T-cell (primary cell): Measurements from ENCODE around the gene DCP1B. TPM values are rescaled to one million over a fixed set of nuclear protein-coding genes. Genes with fewer than 3 reads are reported as not detected.

ENCODE experiments used
- ATAC-seq, 4 experiments: fragments of 200-7000 bp in 3 of 4; fragments of 150-1000 bp in 1 of 4; cut with Tn5 transposase; replicated peaks in 1 of 4; 1 replicate in 3 of 4; 2 replicates in 1 of 4; pipeline ENCODE4 v1.10.0; 2021; ENCODE audit warnings: moderate library complexity in 3 of 4, mild to moderate bottlenecking in 2 of 4, moderate number of reproducible peaks in 1 of 4
- CTCF ChIA-PET, 2 donors: fragments of 300-600 bp; sonication (Branson Sonifier 250); formaldehyde crosslinking; loops; one replicate each; lab custom pipeline; 2022; ENCODE audit warnings: antibody characterized with exemption in 2 of 2; lab: Charles Lee
- POLR2A ChIA-PET, 2 donors: fragments of 300-600 bp; sonication (Branson Sonifier 250); formaldehyde crosslinking; loops; one replicate each; lab custom pipeline; 2022; ENCODE audit warnings: antibody characterized with exemption in 2 of 2; lab: Charles Lee
- DNase-seq, 35 experiments: peaks; one replicate each; pipeline versions ENCODE4 v3.0.0 to v3.0.0-alpha.2; 2013 to 2023
- H3K27ac ChIP-seq: one replicate; pipeline ENCODE4 v1.5.1; 2013; ENCODE audit warnings: low read length
- H3K27me3 ChIP-seq, 2 experiments: replicated peaks in 1 of 2; 1 replicate in 1 of 2; 2 replicates in 1 of 2; pipeline versions ENCODE4 v1.6.1 to v1.7.0; 2013; ENCODE audit warnings: low read length in 1 of 2, mixed read lengths in 1 of 2; ENCODE audit not compliant: control insufficient read depth in 2 of 2, insufficient read depth in 2 of 2; ENCODE audit errors: extremely low read depth in 1 of 2
- H3K36me3 ChIP-seq, 2 donors: 1 replicate in 1 of 2; 2 replicates in 1 of 2; pipeline versions ENCODE4 v1.6.1 to v1.7.0; 2013; ENCODE audit warnings: low read length in 1 of 2; ENCODE audit not compliant: control insufficient read depth in 2 of 2, insufficient read depth in 1 of 2; ENCODE audit errors: extremely low read depth in 1 of 2
- H3K4me1 ChIP-seq, 2 experiments: 1 replicate in 1 of 2; 2 replicates in 1 of 2; pipeline versions ENCODE4 v1.6.1 to v1.7.0; 2013; ENCODE audit warnings: low read length in 2 of 2, mixed read lengths in 1 of 2; ENCODE audit not compliant: insufficient read depth in 2 of 2, control insufficient read depth in 1 of 2; ENCODE audit errors: extremely low read depth in 1 of 2
- H3K4me3 ChIP-seq, 2 donors: 1 replicate in 1 of 2; 2 replicates in 1 of 2; pipeline versions ENCODE4 v1.5.1 to v1.7.0; 2013; ENCODE audit warnings: mild to moderate bottlenecking in 2 of 2, low read length in 1 of 2, moderate library complexity in 1 of 2; ENCODE audit not compliant: control insufficient read depth in 1 of 2; ENCODE audit errors: extremely low read depth in 1 of 2
- H3K9me3 ChIP-seq: 2 replicates; pipeline ENCODE4 v1.7.0; 2013
- H3K27ac Mint-ChIP-seq, 2 donors: one replicate each; pipeline ENCODE4 v1.8.0; 2020 to 2021; ENCODE audit warnings: mild to moderate bottlenecking in 2 of 2, mixed read lengths in 2 of 2
- H3K27me3 Mint-ChIP-seq, 2 donors: one replicate each; pipeline ENCODE4 v1.8.0; 2021 to 2022; ENCODE audit warnings: mixed read lengths in 2 of 2
- H3K36me3 Mint-ChIP-seq: one replicate; pipeline ENCODE4 v1.8.0; 2021; ENCODE audit warnings: mixed read lengths
- H3K4me1 Mint-ChIP-seq, 3 donors: one replicate each; pipeline ENCODE4 v1.8.0; 2020 to 2022; ENCODE audit warnings: mixed read lengths in 3 of 3, mild to moderate bottlenecking in 1 of 3
- H3K4me3 Mint-ChIP-seq, 3 donors: one replicate each; pipeline ENCODE4 v1.8.0; 2020 to 2022; ENCODE audit warnings: mild to moderate bottlenecking in 3 of 3, mixed read lengths in 3 of 3, moderate library complexity in 3 of 3
- H3K9me3 Mint-ChIP-seq, 3 donors: one replicate each; pipeline ENCODE4 v1.8.0; 2020 to 2022; ENCODE audit warnings: mixed read lengths in 3 of 3
- WGBS: methylation state at CpG from one replicate; pipeline ENCODE4 v1.1.5; 2013; ENCODE audit warnings: missing lambda C conversion rate; ENCODE audit not compliant: insufficient coverage; 5-methylcytosine and 5-hydroxymethylcytosine counted together
- total RNA-seq, 35 experiments: library from RNA in 6 of 35; stranded (reverse) in 6 of 35; fragments of 120-200 nt in 1 of 35; gene quantifications; one replicate each; pipeline versions ENCODE4 v1.2.1 to v1.2.4 and lab custom pipeline; 2013 to 2026

Gene DCP1B
- total RNA-seq, 5 donors from 2014 or later (not counting 1 experiment from before 2014, with no cell fraction given) = 10.5 to 24.2 (median 20.3) TPM

GRCh38 chr12:1926251-1926657 lies 78.0 kb downstream of the DCP1B start:
- peaks cover 4 to 22% of the 10 kb centered on the region in 2 experiments for H3K4me1 ChIP-seq
- POLR2A ChIA-PET = no interaction called here

GRCh38 chr12:1925684-1926006 lies 78.6 kb downstream of the DCP1B start:
- H3K27me3 Mint-ChIP-seq = peaks cover 3 to 4% of the 10 kb centered on the region in 2 donors
- peaks cover 17 to 33% (median 19%) of the 10 kb centered on the region in 3 donors for H3K4me1 Mint-ChIP-seq
- no peak overlapping the region for H3K27ac Mint-ChIP-seq
- Histone ChIP-seq H3K27me3 (peaks cover 0 to 36% of the 10 kb centered on the region in 2 experiments), H3K4me1 (peaks cover 4 to 20% of the 10 kb centered on the region in 2 experiments), H3K27ac (no peak overlapping the region), H3K9me3 (no peaks in the 10 kb centered on the region), H3K36me3 (no peaks in the 10 kb centered on the region), H3K4me3 (no peak overlapping the region)
- no peaks in the 10 kb centered on the region for H3K36me3 Mint-ChIP-seq
- 79% methylated on average over 3 of the region's 3 CpGs for WGBS
- ATAC-seq = no peak
- no peak overlapping the region for H3K4me3 Mint-ChIP-seq
- ChIA-PET CTCF (no interaction called here), POLR2A (no interaction called here)
- no peak for DNase-seq
- no peaks in the 10 kb centered on the region for H3K9me3 Mint-ChIP-seq

More at GRCh38 chr12:1926251-1926657, 78.0 kb downstream of the DCP1B start:
- Histone ChIP-seq H3K27ac (no peak overlapping the region), H3K27me3 (peaks cover 0 to 33% of the 10 kb centered on the region in 2 experiments), H3K9me3 (no peaks in the 10 kb centered on the region), H3K4me3 (no peak overlapping the region), H3K36me3 (no peaks in the 10 kb centered on the region)
- no peak for ATAC-seq
- H3K4me3 Mint-ChIP-seq = no peak overlapping the region
- 90% methylated on average over 6 of the region's 7 CpGs for WGBS
- peaks cover 1 to 4% of the 10 kb centered on the region in 2 donors for H3K27me3 Mint-ChIP-seq
- peak in 1 of 35 experiments; percentile 5 for DNase-seq
- no peak overlapping the region for H3K27ac Mint-ChIP-seq
- no peaks in the 10 kb centered on the region for H3K36me3 Mint-ChIP-seq
- no peaks in the 10 kb centered on the region for H3K9me3 Mint-ChIP-seq
- peaks cover 17 to 29% (median 19%) of the 10 kb centered on the region in 3 donors for H3K4me1 Mint-ChIP-seq
- CTCF ChIA-PET = no interaction called here

- H3K27ac ChIP-seq = no peak overlapping the region
- no peak overlapping the region for H3K4me3 Mint-ChIP-seq
Observed at GRCh38 chr12:1924996-1925683, 79.1 kb downstream of the DCP1B start.

GRCh38 chr12:1922985-1923384 lies 81.3 kb downstream of the DCP1B start:
- Mint-ChIP-seq H3K36me3 (no peaks in the 10 kb centered on the region), H3K27ac (no peak overlapping the region), H3K9me3 (no peaks in the 10 kb centered on the region), H3K4me3 (no peak overlapping the region), H3K27me3 (peaks cover 3 to 4% of the 10 kb centered on the region in 2 donors), H3K4me1 (peaks cover 9 to 22% (median 12%) of the 10 kb centered on the region in 3 donors)
- ChIA-PET POLR2A (no interaction called here), CTCF (no interaction called here)
- H3K36me3 ChIP-seq = no peaks in the 10 kb centered on the region
- H3K4me3 ChIP-seq = no peak overlapping the region
- peaks cover 0 to 39% of the 10 kb centered on the region in 2 experiments for H3K27me3 ChIP-seq
- ATAC-seq (no peak), DNase-seq (peak in 1 of 35 experiments; percentile 15)
- peaks cover 4 to 13% of the 10 kb centered on the region in 2 experiments for H3K4me1 ChIP-seq
- 91% methylated on average over 10 of the region's 12 CpGs for WGBS
- H3K9me3 ChIP-seq = no peaks in the 10 kb centered on the region
- H3K27ac ChIP-seq = no peak overlapping the region

More at GRCh38 chr12:1924996-1925683, 79.1 kb downstream of the DCP1B start:
- ChIA-PET POLR2A (interaction anchor here in 1 of 2 donors (0.7 kb wide), 1 partner anchor 59 kb away, joined by 3 read pairs; no protein-coding TSS in a partner anchor), CTCF (interaction anchor here in 1 of 2 donors (0.7 kb wide), 1 partner anchor 134 kb away, joined by 7 read pairs; no protein-coding TSS in a partner anchor)
- no peaks in the 10 kb centered on the region for H3K36me3 ChIP-seq
- no peaks in the 10 kb centered on the region for H3K36me3 Mint-ChIP-seq
- peaks cover 0 to 36% of the 10 kb centered on the region in 2 experiments for H3K27me3 ChIP-seq
- 51% methylated on average over 5 of the region's 7 CpGs for WGBS
- H3K9me3 Mint-ChIP-seq = no peaks in the 10 kb centered on the region
- peaks cover 16 to 31% (median 16%) of the 10 kb centered on the region in 3 donors for H3K4me1 Mint-ChIP-seq
- H3K4me1 ChIP-seq = peaks cover 4 to 16% of the 10 kb centered on the region in 2 experiments
- H3K27me3 Mint-ChIP-seq = peaks cover 3 to 4% of the 10 kb centered on the region in 2 donors
- H3K27ac Mint-ChIP-seq = no peak overlapping the region
- ATAC-seq (no peak), DNase-seq (peak in 1 of 35 experiments; percentile 16)
- no peak overlapping the region for H3K4me3 ChIP-seq
- no peaks in the 10 kb centered on the region for H3K9me3 ChIP-seq

GRCh38 chr12:1922075-1922709 lies 82.1 kb downstream of the DCP1B start:
- peak overlapping the region in 1 of 2 donors; percentile 4 for H3K4me3 ChIP-seq
- H3K27me3 ChIP-seq = peaks cover 0 to 40% of the 10 kb centered on the region in 2 experiments
- no peak overlapping the region for H3K27ac ChIP-seq
- Mint-ChIP-seq H3K4me3 (no peak overlapping the region), H3K9me3 (no peaks in the 10 kb centered on the region), H3K27me3 (peaks cover 3 to 4% of the 10 kb centered on the region in 2 donors), H3K4me1 (peaks cover 9 to 27% (median 18%) of the 10 kb centered on the region in 3 donors), H3K27ac (no peak overlapping the region), H3K36me3 (no peaks in the 10 kb centered on the region)
- ChIA-PET POLR2A (interaction anchor here in 1 of 2 donors (0.7 kb wide), 1 partner anchor 11 kb away, joined by 3 read pairs; no protein-coding TSS in a partner anchor), CTCF (interaction anchor here in 1 of 2 donors (0.8 to 1.0 kb wide), 2 partner anchors 18 to 804 kb away, joined by 3 to 4 read pairs; no protein-coding TSS in a partner anchor)
- DNase-seq (peak in 1 of 35 experiments; percentile 21), ATAC-seq (no peak)
- H3K9me3 ChIP-seq = no peaks in the 10 kb centered on the region
- 16% methylated on average over 26 of the region's 40 CpGs for WGBS
- H3K4me1 ChIP-seq = peaks cover 5 to 17% of the 10 kb centered on the region in 2 experiments
- H3K36me3 ChIP-seq = no peaks in the 10 kb centered on the region

GRCh38 chr12:1920971-1921370 lies 83.3 kb downstream of the DCP1B start:
- H3K36me3 Mint-ChIP-seq = no peaks in the 10 kb centered on the region
- no peak overlapping the region for H3K27ac Mint-ChIP-seq
- Histone ChIP-seq H3K27ac (no peak overlapping the region), H3K27me3 (peaks cover 0 to 47% of the 10 kb centered on the region in 2 experiments), H3K36me3 (no peaks in the 10 kb centered on the region), H3K4me1 (peaks cover 13 to 29% of the 10 kb centered on the region in 2 experiments), H3K4me3 (peak overlapping the region in 1 of 2 donors; percentile 3), H3K9me3 (no peaks in the 10 kb centered on the region)
- WGBS = 56% methylated on average over 8 of the region's 17 CpGs
- DNase-seq (peak in 3 of 35 experiments; percentile 12 to 24 (median 23)), ATAC-seq (no peak)
- no peak overlapping the region for H3K4me3 Mint-ChIP-seq
- no peaks in the 10 kb centered on the region for H3K9me3 Mint-ChIP-seq
- peaks cover 15 to 38% (median 26%) of the 10 kb centered on the region in 3 donors for H3K4me1 Mint-ChIP-seq
- ChIA-PET CTCF (interaction anchor here in 1 of 2 donors (0.8 kb wide), 1 partner anchor 19 kb away, joined by 3 read pairs; no protein-coding TSS in a partner anchor), POLR2A (no interaction called here)
- H3K27me3 Mint-ChIP-seq = peaks cover 4 to 10% of the 10 kb centered on the region in 2 donors
